T-helper 2 cell treated with Interferon-gamma antibody and Interleukin-4, amounts not matched to agents 100 ng/mL and 5 ng/mL, for 36 hours (primary cell): ENCODE data around the gene NKX2-1. TPM values are rescaled to one million over a fixed set of nuclear protein-coding genes. Genes with fewer than 3 reads are reported as not detected.

Experiments
- intact Hi-C: fragments of 100-400 bp; cut with micrococcal nuclease; formaldehyde crosslinking; loops from one replicate; pipeline ENCODE4 v1.15.1; 2023
- total RNA-seq: library from RNA; stranded (reverse); gene quantifications from 2 replicates; pipeline ENCODE4 v1.2.3, GENCODE V29; 2022

Gene NKX2-1
- total RNA-seq, 1 donor from 2014 or later: not detected

DNA sequence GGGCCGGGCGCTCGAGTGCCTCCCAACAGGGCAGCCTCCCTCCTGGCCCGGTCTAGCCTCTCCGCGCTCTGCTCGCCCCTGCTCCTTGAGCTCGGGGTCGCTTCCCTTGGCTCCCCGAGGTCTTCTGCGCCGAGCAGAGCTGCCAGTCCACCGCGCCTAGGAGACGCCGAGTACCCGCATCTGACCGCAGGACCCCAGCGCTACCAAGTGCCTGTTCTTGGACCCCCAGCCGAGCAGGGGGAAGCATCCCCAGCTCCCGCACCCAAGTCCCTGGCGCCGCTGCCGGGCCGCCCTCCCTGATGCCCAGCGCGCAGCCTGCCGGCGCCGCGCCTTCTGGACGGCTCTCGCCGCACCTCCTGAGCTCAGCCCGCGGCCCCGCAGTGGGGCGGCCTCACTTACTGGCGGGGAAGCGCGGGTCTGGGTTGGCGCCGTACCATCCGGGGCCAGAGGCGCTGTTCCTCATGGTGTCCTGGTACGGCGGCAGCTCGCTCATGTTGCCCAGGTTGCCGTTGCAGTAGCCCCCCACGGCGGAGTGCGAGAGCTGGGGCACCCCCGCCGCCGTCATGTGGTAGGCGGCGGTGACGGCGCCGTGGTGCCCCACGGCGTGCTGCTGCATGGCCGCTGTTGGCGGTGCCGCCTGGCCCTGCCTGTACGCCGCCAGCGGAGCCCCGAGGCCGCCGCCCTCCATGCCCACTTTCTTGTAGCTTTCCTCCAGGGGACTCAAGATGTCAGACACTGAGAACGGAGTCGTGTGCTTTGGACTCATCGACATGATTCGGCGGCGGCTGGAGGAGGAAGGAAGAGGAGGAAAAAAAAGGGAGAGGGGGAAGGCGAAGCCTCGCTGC is 1.2 kb downstream of the NKX2-1 start:
- intact Hi-C loops: loop anchor here (2.0 kb wide), 2 partner anchors 14 to 142 kb away; partner anchors contain the start of gene PAX9

DNA sequence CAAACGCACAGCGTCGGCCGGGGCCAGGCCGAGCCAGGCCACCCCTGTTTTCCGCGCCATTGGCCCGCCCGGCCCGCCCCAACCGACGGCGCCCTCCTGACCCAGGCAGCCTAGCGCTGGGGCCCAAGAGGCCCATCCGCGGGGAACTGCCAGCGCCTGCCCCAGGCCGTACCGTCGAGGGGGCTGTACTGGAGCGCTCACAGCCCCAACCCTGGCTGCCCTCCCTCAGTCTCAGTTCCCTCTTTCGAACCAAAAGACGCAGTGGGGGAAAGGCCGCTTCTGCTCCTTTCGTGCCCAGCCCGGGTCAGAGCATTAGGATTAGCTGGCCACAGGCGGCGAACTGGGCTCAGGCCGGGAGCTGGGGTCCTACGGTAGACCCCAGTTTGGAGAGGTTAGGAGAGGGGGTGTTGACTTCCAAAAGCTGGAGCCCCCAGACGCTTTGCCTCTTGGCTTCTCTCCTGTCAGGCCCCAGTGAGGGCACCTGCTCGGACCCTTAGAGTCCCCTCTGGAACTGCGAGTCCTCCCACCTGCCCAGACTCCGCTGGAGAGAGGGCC is 1.9 kb downstream of the NKX2-1 start:
- intact Hi-C loops: loop anchor here (2.0 kb wide), 2 partner anchors 13 to 143 kb away; partner anchors contain the start of gene PAX9

DNA sequence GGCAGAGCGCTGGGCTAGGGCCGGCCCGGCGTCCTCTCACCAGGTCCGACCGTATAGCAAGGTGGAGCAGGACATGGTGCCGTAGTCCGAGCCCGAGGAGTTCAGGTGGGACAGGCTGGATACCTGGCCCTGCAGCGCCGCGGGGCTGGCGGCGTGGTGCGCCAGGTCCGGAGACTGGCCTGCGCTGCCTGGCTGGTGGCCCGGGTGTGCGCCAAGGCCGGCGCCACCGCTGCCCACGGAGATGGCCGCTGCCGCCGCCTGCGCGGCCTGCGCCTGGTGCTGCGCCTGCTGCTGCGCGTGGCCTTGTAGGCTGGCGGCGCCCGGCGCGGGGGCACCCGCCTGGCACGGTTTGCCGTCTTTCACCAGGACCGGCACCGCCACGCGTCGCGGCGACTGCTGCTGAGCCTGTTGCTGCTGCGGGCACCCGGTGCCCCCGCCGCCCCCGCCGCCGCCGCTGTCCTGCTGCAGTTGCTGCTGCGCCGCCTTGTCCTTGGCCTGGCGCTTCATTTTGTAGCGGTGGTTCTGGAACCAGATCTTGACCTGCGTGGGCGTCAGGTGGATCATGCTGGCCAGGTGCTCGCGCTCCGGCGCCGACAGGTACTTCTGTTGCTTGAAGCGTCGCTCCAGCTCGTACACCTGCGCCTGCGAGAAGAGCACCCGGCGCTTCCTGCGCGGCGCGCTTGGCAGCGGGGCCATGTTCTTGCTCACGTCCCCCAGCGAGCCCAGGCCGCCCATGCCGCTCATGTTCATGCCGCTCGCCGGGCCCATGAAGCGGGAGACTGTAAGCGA is 2.6 kb downstream of the NKX2-1 start:
- intact Hi-C loops: loop anchor here (2.0 kb wide), 2 partner anchors 13 to 143 kb away; partner anchors contain the start of gene PAX9

DNA sequence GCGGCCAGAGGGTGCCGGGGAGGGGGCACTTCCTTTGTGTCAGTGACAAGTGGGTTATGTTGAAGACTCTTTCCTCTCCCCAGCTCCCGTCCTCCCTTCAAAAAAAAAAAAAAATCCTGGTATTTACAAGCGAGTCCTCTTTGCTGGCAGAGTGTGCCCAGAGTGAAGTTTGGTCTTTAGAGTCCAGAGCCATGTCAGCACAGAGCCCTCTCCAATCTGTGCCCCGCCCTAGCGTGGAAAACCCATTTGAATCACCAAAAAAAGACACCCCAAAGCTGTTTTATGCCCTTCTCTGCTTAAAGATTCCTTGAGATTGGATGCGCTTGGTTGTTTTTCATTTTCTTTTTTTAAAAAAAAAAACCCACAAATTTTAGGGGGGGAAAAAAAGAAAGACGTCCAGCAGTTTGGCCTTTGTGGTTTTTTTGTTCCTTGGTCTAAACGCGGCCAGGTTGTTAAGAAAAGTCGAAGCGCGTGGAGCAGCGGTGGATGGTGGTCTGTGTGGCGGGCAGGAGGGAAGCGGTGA is 3.3 kb downstream of the NKX2-1 start:
- intact Hi-C loops: no loop called here

DNA sequence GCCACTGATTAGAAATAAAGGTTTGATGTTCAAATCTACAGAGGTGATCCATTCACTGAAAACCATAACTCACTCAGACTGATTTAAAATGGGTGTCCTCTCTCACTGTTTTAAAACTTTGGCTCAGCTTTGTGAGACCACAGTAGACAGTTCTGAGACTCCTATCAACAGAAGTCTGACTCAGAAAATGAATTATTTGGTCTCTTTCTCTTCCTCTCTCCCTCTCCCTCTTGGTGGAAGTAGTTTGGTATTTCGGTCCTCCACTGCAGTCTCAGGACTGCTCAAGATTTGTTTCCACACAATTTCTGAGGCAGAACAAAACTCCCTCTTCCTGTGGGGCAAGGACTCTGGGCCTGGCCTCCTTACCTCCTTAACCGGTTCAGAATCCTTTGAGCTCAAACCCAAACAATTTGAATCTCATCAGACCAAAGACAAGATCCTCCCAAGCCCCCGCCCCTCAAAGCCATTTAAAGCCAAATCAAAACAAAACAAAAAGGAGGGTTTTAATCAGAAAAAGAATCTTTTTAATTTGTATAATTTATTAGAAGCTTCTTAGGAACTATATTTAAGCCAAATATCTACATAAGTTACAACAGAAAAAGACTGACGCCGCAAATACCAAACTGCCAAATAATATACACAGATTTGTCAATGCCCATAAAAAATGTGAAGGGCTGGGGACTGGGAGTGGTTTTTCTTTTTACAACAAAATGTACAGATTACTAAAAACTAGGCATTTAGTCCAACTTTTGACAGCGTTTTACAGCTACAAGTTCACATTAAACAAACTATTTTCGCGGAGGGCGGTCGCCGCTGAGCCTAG is 3.9 kb downstream of the NKX2-1 start:
- intact Hi-C loops: no loop called here

DNA sequence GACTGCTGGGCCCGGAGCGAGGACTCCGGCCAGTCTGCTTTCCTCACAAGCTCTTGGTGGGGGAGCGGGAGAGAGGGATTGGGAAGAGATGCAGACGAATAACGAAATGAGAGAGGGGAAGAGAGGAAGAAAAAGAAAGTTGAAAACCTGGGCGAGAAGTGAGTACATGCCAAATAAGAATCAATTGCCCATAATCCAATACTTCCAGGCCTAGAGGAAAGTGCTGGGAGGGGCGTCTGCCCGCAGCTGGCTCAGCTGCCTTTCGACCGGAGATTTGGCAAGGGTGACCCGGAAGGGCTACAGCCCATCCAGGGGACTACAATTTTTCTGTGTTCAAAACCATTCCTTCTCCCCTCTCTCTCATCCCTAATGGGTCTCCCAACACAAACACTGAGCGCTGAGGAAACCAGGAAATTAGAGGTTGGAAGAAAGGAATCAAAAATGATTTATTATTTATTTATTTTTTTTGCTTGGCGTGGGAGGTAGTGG is 4.9 kb downstream of the NKX2-1 start:
- intact Hi-C loops: no loop called here

DNA sequence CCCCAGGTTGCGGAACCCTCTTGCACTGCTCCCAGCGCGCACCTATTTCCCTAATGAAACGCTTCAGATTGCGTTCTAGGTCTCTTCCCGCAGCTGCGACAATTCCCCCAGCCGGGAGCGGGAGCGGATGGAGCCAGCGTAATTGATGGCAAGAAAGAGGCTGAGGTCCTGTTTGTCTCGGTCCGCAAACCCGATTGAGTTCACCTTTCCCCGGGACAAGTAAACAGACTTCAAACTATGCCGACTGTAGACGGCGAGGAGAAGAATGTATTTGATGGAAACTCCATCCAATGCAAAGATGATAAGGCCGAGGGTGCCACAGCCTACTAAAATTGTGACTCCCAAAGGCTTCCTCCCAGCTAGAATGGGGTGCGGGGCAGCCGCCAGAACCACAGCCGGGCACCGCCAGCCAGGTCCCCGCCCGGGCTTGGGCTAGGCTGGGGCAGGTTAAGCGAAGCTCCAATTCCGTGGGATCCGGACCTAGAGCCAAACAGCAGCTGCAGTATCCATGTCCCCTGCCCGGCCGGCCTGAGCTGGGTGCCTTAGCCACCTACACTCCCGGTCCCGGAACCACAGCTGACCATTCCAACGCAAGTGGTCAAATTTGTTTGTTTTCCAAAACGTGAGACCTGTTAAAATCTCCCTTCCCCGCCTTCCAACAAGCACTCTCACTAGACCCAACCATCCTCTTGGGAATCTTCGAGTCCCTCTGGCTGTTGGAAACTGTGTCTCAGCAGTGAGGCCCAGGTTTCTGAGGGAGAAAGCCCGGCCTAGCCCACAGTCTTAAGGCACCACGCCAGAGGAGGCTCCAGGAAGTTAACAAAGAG is 5.5 kb downstream of the NKX2-1 start:
- intact Hi-C loops: loop anchor here (5.0 kb wide), 1 partner anchor 1083 kb away; the partner anchor contains the start of genes FOXA1 and TTC6

DNA sequence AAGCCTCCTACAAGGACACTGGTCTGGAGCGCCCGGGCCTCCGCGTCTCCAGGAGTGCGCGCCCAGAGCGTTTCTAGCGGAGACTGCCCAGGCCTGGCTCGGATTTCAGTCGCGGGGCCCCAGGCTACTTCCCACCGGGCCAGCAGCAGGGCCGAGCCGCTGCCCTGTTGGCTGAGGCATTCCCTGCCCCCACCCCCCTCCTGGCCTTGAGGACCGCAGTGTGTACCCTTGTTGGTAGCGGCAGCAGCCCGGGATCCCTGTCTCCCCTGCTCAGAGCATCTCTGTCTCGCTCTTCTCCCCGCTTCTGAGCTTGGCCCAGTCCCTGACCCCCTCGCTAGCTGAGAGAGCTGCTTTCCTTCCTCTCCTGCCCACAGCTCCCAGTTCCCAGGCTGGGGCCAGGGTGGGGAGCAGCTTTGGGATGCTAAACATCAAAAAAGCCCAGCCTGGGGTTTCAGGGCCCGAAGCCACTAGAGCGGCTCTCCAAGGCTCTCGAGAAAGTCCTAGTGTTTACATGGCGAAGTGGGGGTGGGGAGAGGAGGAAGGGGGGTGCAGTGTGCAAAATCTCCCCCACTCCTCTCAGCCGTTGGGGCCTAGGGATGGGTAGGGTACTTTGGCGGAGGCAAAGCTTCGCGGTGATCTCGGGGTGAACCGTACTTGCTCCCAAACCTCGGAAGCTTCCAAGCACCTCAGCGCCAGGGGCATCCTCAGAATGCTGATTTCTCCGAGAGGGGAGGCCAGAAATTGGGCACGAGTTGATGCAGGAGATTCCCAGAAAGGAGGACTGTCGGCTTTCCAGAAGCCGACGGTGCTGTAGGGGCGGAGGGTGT is 6.4 kb downstream of the NKX2-1 start:
- intact Hi-C loops: loop anchor here (5.0 kb wide), 1 partner anchor 1084 kb away; the partner anchor contains the start of genes FOXA1 and TTC6

DNA sequence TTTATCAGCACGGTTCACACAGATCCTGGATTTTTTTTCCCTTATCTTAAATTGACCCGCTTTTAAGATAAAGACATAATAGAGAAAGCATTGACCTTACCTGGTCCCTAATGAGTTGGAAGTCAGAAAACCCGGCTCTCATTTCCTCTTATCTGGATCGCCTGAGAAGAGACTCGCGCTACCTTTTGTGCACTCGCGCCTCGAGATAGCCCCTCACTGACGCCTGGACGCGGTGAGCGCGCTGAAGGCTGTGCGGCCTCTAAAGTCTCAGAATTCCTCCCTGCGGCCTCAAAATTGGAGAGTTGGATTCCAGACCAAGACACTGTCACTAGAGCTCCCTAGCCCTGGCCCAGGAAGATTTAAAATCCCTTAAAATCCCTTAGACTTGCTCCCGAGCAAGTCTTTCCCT is 7.0 kb downstream of the NKX2-1 start:
- intact Hi-C loops: loop anchor here (5.0 kb wide), 1 partner anchor 1084 kb away; the partner anchor contains the start of genes FOXA1 and TTC6

DNA sequence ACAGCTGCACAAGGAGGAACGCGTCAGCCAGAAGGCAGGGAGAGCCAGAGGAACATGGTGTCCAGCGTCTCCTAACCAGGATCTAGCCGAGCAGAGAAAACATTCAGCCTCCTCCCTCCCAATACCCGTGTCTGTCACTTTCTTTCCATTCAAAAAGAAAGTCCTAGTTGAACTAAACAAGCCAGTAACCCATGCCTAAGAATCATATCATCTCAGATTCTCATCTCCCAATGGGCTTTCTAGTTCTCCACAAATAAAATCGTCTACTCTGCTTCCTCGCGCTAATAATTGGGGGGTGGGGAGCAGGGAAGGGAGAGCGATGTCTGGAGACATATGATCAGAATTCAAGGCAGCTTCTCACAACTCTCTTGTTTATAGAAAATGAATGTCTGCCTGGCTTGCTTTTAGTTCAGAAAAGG is 7.4 kb downstream of the NKX2-1 start:
- intact Hi-C loops: loop anchor here (5.0 kb wide), 1 partner anchor 1085 kb away; the partner anchor contains the start of genes FOXA1 and TTC6

DNA sequence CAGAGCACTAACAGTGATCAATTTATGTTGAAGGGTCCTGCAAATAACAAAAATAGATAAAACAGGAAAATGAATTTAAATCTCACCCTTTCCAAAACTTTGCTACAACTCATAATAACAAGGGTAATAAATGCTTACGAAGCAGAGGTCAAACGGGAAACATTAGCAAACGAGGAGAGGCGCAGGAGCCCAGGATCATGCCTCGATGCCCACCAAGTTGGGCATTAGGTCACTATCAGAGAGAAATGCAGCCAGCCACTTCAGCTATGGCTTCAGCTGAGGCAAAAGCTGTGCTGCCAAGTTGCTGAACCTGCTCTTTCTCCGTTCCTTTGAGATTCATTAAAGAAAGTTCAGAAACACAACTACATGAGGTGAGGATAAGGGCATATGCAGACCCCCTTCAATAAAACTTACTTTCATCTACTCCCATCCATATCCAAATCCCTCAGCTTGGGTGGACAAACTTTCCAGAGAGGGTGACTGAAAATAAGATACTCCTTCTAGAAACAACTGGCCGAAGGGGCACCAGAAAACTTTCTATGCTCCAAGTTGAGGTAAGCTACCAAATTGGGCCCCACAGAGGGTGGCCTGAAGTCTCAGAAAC is 7.9 kb downstream of the NKX2-1 start:
- intact Hi-C loops: loop anchor here (5.0 kb wide), 1 partner anchor 1085 kb away; the partner anchor contains the start of genes FOXA1 and TTC6

DNA sequence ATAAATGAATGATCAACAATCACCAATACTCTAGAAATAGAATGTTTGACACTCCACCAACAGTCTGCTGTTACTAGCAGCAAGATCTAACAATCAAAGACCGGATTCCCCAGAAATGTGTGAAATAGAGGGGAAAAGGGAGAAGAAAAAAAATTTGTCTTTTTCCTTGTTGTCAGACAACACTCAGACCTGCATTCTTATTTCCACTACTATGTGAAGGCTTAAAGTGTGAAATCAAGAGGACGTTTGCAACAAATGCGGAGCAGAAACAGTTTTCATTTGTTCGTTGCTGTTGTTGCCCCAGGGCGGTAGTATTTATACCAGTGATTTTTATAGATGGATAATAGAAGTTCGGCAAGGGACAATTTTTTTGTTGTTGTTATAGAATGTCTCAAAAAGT is 9.2 kb downstream of the NKX2-1 start:
- intact Hi-C loops: loop anchor here (5.0 kb wide), 1 partner anchor 1086 kb away; the partner anchor contains the start of genes FOXA1 and TTC6

DNA sequence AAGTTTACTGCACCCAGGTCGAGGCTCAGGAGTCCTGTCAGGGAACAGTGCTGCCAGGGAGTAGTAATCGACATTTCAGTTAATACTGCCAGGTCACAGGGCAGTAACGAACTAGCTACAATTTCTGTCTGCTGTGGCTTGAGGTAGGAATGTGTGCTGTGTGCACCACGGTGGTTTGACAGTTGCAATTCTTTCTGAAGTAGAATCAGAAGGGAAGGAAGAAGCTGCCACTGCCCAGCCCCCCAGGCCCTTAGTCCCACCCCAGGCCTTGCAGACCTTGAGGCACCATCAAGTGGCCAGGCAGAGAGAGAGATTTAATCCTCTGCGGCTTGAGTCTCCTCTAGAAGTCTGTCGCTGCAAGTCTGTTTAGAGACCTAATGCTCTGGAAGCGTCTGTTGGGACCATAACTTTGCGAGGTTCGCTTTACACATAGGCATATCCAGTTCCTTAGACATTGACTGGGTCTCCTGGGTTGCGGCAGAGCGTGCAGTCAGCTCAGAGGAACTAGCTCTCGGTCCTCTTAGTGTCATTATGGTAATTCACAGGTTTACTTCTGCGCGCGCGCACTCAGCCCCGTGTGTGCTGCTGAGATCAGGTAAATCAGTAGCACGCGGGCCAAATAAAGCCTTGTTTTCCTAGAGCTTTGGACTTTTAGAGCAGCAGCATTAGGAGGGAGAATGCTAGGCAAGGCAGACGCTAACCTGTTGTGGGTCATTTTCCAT is 9.8 kb downstream of the NKX2-1 start:
- intact Hi-C loops: loop anchor here (5.0 kb wide), 1 partner anchor 1087 kb away; the partner anchor contains the start of genes FOXA1 and TTC6

DNA sequence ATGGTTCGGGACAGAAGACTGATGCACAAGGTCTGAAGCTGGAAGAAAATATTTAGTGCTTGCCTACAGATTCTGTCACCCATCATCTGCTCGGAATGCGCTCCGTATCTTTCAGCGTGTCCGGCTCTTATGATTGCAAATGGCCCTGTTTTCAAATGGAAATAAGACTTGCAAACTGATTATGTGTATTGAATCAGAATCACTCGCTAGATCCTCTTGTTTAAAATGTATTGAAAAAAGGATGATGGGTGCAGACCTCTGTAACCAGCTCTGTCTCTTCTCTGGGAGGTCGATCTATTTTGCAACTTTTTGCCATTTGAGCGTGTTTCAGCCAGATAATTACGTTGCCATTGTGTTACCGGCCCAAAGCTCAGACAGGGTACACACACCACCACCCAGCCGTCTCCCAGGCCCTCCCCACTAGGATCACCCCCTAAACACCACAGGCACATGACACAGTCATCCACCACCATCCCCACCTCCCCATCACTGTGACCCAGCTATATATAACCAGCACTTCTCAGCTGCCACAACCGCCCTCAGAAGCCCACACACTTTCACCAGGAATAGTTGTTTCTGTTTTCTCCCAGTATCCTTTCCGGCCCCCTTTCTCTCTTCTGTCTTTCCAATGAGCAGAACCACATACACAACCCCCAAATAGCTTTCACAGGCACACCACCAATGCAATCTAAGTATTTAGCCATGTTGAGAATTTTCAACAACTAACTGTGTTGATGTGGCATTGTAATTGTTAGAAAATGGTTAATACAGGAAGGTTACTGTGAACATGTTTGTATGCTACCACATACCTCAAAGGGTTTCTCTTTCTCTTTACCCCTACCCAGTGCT is 10.7 kb downstream of the NKX2-1 start:
- intact Hi-C loops: no loop called here

DNA sequence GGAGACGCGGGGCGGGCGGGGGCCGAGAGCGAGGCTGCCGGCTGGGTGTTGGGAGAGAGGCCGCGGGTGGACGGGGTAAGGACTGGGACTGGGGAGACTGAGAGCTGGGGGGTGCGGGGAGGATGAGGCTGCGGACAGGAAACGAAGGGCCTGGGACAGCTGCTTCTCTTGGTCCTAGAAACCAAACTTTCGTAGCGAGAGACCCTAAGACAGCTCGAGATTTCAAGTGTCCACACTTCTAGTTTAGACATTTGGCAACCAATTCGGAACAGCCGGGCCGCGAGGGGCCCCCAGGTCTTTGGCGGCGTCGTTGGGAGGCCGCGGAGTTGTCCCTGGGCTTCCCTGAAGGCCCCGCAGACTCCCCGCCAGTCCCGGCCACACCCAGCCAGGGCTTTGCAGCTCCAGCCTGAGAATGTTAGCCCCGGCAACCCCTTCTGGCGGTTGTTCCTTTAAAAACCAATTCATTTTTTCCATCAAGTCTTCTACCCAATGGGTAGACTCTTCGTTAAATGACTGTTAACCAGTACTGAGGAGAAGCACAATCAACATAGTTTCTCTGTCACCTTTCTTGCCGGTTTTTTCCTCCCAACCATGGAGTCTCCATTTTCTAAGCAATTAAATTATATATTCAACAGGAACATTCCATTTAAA is 11.5 kb downstream of the NKX2-1 start:
- intact Hi-C loops: no loop called here
